ENCODE measurements around the gene GABBR1. TPM values are rescaled to one million over a fixed set of nuclear protein-coding genes. Genes with fewer than 3 reads are reported as not detected.

GABBR1 gene
- total and polyA plus RNA-seq, 9 donors: 14.0 to 48.4 (median 33.0) TPM

GRCh38 chr6:29567991-29568390 lies 65.0 kb downstream of the GABBR1 start:
- Histone ChIP-seq H3K4me3 (ENCODE audit: low read length) (no peak overlapping the region), H3K27ac (ENCODE audit: low read length) (no peak overlapping the region), H3K36me3 (ENCODE audit: control insufficient read depth, insufficient read depth, low read length) (no peaks in the 10 kb centered on the region), H3K9me3 (replicated peaks; ENCODE audit: control insufficient read depth, low read depth, low read length) (no peaks in the 10 kb centered on the region), H3K4me1 (ENCODE audit: control insufficient read depth, insufficient read depth, low read length) (no peaks in the 10 kb centered on the region), H3K27me3 (ENCODE audit: control insufficient read depth, insufficient read depth, low read length) (peaks cover 2% of the 10 kb centered on the region)
- no peak for DNase-seq
- WGBS (ENCODE audit: insufficient coverage): 67% methylated on average over 1 of the region's 5 CpGs

DNA sequence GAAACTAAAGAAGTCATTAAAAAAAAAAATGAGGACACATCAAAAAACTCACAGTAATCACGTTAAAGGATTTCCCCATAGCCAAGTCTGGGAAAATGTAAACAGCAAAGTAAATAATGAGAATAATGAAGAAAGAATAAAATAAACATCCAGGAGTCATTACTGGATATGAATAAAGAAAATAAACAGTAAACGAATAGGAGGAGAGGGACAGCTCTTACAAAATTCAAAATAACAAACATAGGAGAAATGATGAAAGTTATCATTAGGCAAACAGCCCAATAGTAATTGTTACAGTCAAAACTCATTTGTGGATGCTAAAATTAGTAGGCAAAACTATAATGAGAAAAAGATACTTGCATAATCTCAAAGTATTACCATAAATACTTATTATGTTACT lies 65.4 kb downstream of the GABBR1 start:
- H3K4me3 ChIP-seq (ENCODE audit: low read length): no peak overlapping the region
- no peaks in the 10 kb centered on the region for H3K9me3 ChIP-seq (replicated peaks; ENCODE audit: control insufficient read depth, low read depth, low read length)
- H3K36me3 ChIP-seq (ENCODE audit: control insufficient read depth, insufficient read depth, low read length): no peaks in the 10 kb centered on the region
- no peak for DNase-seq
- no peaks in the 10 kb centered on the region for H3K4me1 ChIP-seq (ENCODE audit: control insufficient read depth, insufficient read depth, low read length)
- peaks cover 2% of the 10 kb centered on the region for H3K27me3 ChIP-seq (ENCODE audit: control insufficient read depth, insufficient read depth, low read length)
- WGBS (ENCODE audit: insufficient coverage): no CpG with 5 or more reads among the region's 2 CpGs
- H3K27ac ChIP-seq (ENCODE audit: low read length): no peak overlapping the region

DNA sequence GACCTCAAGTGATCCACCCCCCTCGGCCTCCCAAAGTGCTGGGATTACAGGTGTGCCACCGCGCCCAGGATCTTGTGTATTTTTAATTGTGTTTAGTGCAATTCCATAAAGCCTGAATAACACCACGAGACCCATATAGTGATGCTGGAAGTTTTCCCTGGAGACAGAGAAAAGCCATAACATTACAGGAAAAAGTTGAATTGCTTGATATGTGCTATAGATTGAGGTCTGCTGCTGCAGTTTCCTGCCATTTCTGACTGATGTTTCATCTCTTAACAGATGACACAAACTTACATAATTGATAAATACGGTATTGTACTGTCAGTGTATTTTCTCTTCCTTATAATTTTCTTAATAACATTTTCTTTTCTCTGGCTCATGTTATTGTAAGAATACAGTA lies 66.1 kb downstream of the GABBR1 start:
- Histone ChIP-seq H3K36me3 (ENCODE audit: control insufficient read depth, insufficient read depth, low read length) (no peaks in the 10 kb centered on the region), H3K27ac (ENCODE audit: low read length) (no peak overlapping the region), H3K27me3 (ENCODE audit: control insufficient read depth, insufficient read depth, low read length) (peaks cover 2% of the 10 kb centered on the region), H3K4me3 (ENCODE audit: low read length) (no peak overlapping the region), H3K4me1 (ENCODE audit: control insufficient read depth, insufficient read depth, low read length) (no peaks in the 10 kb centered on the region), H3K9me3 (replicated peaks; ENCODE audit: control insufficient read depth, low read depth, low read length) (no peaks in the 10 kb centered on the region)
- 83% methylated on average over 2 of the region's 5 CpGs for WGBS (ENCODE audit: insufficient coverage)
- no peak for DNase-seq

- H3K9me3 ChIP-seq (replicated peaks; ENCODE audit: control insufficient read depth, low read depth, low read length): no peaks in the 10 kb centered on the region
- no peak overlapping the region for H3K27ac ChIP-seq (ENCODE audit: low read length)
- no peaks in the 10 kb centered on the region for H3K4me1 ChIP-seq (ENCODE audit: control insufficient read depth, insufficient read depth, low read length)
- DNase-seq: no peak
- H3K27me3 ChIP-seq (ENCODE audit: control insufficient read depth, insufficient read depth, low read length): peaks cover 4% of the 10 kb centered on the region
- H3K4me3 ChIP-seq (ENCODE audit: low read length): no peak overlapping the region
- H3K36me3 ChIP-seq (ENCODE audit: control insufficient read depth, insufficient read depth, low read length): no peaks in the 10 kb centered on the region
Measured at GRCh38 chr6:29564875-29565274, 68.1 kb downstream of the GABBR1 start.

GRCh38 chr6:29563435-29563965 lies 69.5 kb downstream of the GABBR1 start:
- no peak for DNase-seq
- Histone ChIP-seq H3K4me3 (ENCODE audit: low read length) (no peak overlapping the region), H3K9me3 (replicated peaks; ENCODE audit: control insufficient read depth, low read depth, low read length) (no peaks in the 10 kb centered on the region), H3K27ac (ENCODE audit: low read length) (no peak overlapping the region), H3K4me1 (ENCODE audit: control insufficient read depth, insufficient read depth, low read length) (no peaks in the 10 kb centered on the region), H3K27me3 (ENCODE audit: control insufficient read depth, insufficient read depth, low read length) (peaks cover 6% of the 10 kb centered on the region), H3K36me3 (ENCODE audit: control insufficient read depth, insufficient read depth, low read length) (no peaks in the 10 kb centered on the region)
- 84% methylated on average over 2 of the region's 3 CpGs for WGBS (ENCODE audit: insufficient coverage)

DNA sequence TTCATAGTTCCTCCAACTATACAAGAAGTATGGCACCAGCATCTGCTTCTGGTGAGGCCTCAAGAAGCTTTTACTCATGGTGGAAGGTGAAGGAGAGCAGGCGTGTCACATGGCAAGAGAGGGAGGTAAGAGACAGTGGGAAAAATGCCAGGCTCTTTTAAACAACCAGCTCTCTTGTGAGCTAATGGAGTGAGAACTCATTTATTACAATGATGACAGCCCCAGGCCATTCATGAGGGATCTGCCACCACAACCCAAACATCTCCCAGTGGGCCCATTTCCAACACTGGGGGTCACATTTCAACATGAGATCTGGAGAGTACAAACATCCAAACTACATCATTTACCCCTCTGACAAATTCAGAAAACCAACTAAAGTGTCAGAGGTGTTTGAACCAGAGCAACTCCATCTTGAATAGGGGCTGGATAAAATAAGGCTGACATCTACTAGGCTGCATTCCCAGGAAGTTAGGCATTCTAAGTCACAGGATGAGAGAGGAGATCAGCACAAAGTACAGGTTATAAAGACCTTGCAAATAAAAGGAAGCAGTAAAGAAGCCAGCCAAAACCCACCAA lies 71.3 kb downstream of the GABBR1 start:
- no peak overlapping the region for H3K4me3 ChIP-seq (ENCODE audit: low read length)
- no peak overlapping the region for H3K27ac ChIP-seq (ENCODE audit: low read length)
- no peak for DNase-seq
- peaks cover 6% of the 10 kb centered on the region for H3K27me3 ChIP-seq (ENCODE audit: control insufficient read depth, insufficient read depth, low read length)
- no CpG with 5 or more reads among the region's 1 CpG for WGBS (ENCODE audit: insufficient coverage)
- H3K9me3 ChIP-seq (replicated peaks; ENCODE audit: control insufficient read depth, low read depth, low read length): no peaks in the 10 kb centered on the region
- no peaks in the 10 kb centered on the region for H3K4me1 ChIP-seq (ENCODE audit: control insufficient read depth, insufficient read depth, low read length)
- no peaks in the 10 kb centered on the region for H3K36me3 ChIP-seq (ENCODE audit: control insufficient read depth, insufficient read depth, low read length)

DNA sequence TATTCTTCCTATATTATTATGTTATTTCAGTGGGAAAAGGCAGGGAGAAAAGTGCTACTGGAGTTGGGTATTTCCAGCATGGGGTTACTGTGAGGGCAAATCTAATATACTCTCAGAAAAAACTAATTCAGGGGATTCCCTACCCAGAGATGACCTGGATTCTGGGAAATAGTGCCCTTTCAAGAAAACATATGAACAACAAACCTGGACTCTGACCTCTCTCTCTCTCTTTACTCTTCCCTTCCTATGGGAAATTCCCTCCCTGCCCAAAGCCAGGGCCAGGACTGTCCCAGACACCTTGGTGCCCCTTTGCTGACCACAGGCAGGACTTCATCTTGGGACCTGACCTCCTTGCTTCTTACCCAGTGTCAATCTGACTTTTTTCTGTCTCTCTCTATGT lies 71.9 kb downstream of the GABBR1 start:
- DNase-seq: no peak
- Histone ChIP-seq H3K27me3 (ENCODE audit: control insufficient read depth, insufficient read depth, low read length) (peaks cover 8% of the 10 kb centered on the region), H3K4me3 (ENCODE audit: low read length) (no peak overlapping the region)

GRCh38 chr6:29559524-29560287 lies 73.3 kb downstream of the GABBR1 start, which contains the start of gene UBD:
TSS of gene UBD (minus strand) at chr6:29559732. CDS start at chr6:29559701, 31 bp downstream.
- H3K27ac ChIP-seq (ENCODE audit: low read length): no peak within 1 kb of the TSS
- no peaks in the 10 kb centered on the region for H3K4me1 ChIP-seq (ENCODE audit: control insufficient read depth, insufficient read depth, low read length)
- H3K36me3 ChIP-seq (ENCODE audit: control insufficient read depth, insufficient read depth, low read length): no peaks in the 10 kb centered on the region
- H3K27me3 ChIP-seq (ENCODE audit: control insufficient read depth, insufficient read depth, low read length): peaks cover 16% of the 10 kb centered on the region
- H3K4me3 ChIP-seq (ENCODE audit: low read length): no peak within 1 kb of the TSS
- no peaks in the 10 kb centered on the region for H3K9me3 ChIP-seq (replicated peaks; ENCODE audit: control insufficient read depth, low read depth, low read length)
- DNase-seq: no peak
- WGBS (ENCODE audit: insufficient coverage): 65% methylated on average over 3 of the region's 6 CpGs

More for the DNA sequence above, 71.9 kb downstream of the GABBR1 start:
- Histone ChIP-seq H3K4me1 (ENCODE audit: control insufficient read depth, insufficient read depth, low read length) (no peaks in the 10 kb centered on the region), H3K27ac (ENCODE audit: low read length) (no peak overlapping the region), H3K36me3 (ENCODE audit: control insufficient read depth, insufficient read depth, low read length) (no peaks in the 10 kb centered on the region), H3K9me3 (replicated peaks; ENCODE audit: control insufficient read depth, low read depth, low read length) (no peaks in the 10 kb centered on the region)

DNA sequence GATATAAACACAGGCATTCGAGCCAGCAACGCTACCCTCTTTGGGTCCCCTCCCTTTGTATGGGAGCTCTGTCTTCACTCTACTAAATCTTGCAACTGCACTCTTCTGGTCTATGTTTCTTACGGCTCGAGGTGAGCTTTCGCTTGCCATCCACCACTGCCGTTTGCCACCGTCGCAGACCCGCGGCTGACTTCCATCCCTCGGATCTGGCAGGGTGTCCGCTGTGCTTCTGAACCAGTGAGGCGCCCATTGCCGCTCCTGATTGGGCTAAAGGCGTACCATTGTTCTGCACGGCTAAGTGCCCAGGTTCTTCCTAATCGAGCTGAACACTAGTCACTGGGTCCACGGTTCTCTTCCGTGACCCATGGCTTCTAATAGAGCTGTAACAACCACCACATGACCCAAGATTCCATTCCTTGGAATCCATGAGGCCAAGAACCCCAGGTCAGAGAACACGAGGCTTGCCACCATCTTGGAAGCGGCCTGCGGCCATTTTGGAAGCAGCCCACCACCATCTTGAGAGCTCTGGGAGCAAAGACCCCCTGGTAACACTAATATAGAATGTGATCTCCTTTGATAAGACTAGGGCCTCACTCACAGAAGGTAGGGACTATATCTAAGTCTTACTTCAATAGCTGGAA lies 74.4 kb downstream of the GABBR1 start:
- H3K9me3 ChIP-seq (replicated peaks; ENCODE audit: control insufficient read depth, low read depth, low read length): no peaks in the 10 kb centered on the region
- no peaks in the 10 kb centered on the region for H3K36me3 ChIP-seq (ENCODE audit: control insufficient read depth, insufficient read depth, low read length)
- H3K27me3 ChIP-seq (ENCODE audit: control insufficient read depth, insufficient read depth, low read length): peaks cover 28% of the 10 kb centered on the region
- no peak overlapping the region for H3K4me3 ChIP-seq (ENCODE audit: low read length)
- peaks cover 4% of the 10 kb centered on the region for H3K4me1 ChIP-seq (ENCODE audit: control insufficient read depth, insufficient read depth, low read length)
- H3K27ac ChIP-seq (ENCODE audit: low read length): no peak overlapping the region
- WGBS (ENCODE audit: insufficient coverage): 91% methylated on average over 19 of the region's 22 CpGs
- no peak for DNase-seq

- no peak for DNase-seq
- Histone ChIP-seq H3K27me3 (ENCODE audit: control insufficient read depth, insufficient read depth, low read length) (peaks cover 37% of the 10 kb centered on the region), H3K4me1 (ENCODE audit: control insufficient read depth, insufficient read depth, low read length) (peaks cover 5% of the 10 kb centered on the region), H3K4me3 (ENCODE audit: low read length) (no peak overlapping the region), H3K36me3 (ENCODE audit: control insufficient read depth, insufficient read depth, low read length) (no peaks in the 10 kb centered on the region), H3K27ac (ENCODE audit: low read length) (no peak overlapping the region), H3K9me3 (replicated peaks; ENCODE audit: control insufficient read depth, low read depth, low read length) (no peaks in the 10 kb centered on the region)
Measured at GRCh38 chr6:29557320-29557719, 75.7 kb downstream of the GABBR1 start.

Data from muscle of leg (tissue), 11 donors.